ENCODE results near the gene RAB11FIP2.

RAB11FIP2 gene

GRCh38 chr10:118002581-118002980, 44.2 kb downstream of the RAB11FIP2 start:
- H3K79me1 ChIP-seq (ENCODE audit: low read length): no peaks in the 10 kb centered on the region
- no peak overlapping the region for H3K9ac ChIP-seq (ENCODE audit: low read length)
- no peak overlapping the region for H3K4me2 ChIP-seq (ENCODE audit: low read length)
- H2AK5ac ChIP-seq (ENCODE audit: low read length): no peak overlapping the region
- H3K18ac ChIP-seq (ENCODE audit: low read length): no peak overlapping the region
- no peak overlapping the region for H2BK5ac ChIP-seq (ENCODE audit: low read length)
- no peak overlapping the region for H2BK120ac ChIP-seq (ENCODE audit: low read depth, low read length)
- H3K4ac ChIP-seq (ENCODE audit: low read depth, low read length): no peak overlapping the region
- no peak overlapping the region for H4K5ac ChIP-seq (ENCODE audit: low read length)
- H3K4me1 ChIP-seq (ENCODE audit: control insufficient read depth, low read depth, low read length): no peaks in the 10 kb centered on the region
- H4K8ac ChIP-seq (ENCODE audit: low read depth, low read length): no peak overlapping the region
- H2BK15ac ChIP-seq (replicated peaks; ENCODE audit: low read depth): no peak overlapping the region
- no peak overlapping the region for H3K27ac ChIP-seq (ENCODE audit: low read depth, low read length)
- no CpG with 5 or more reads among the region's 6 CpGs for WGBS (ENCODE audit: extremely low coverage, insufficient coverage, low lambda C conversion rate)
- no peaks in the 10 kb centered on the region for H3K27me3 ChIP-seq (ENCODE audit: insufficient read depth, low read length, poor library complexity)
- no peaks in the 10 kb centered on the region for H3K79me2 ChIP-seq (ENCODE audit: control insufficient read depth, insufficient read depth, low read length)
- peak; percentile 69 for DNase-seq
- no peak overlapping the region for H3K4me3 ChIP-seq (ENCODE audit: low read length)
- no peak overlapping the region for H3K56ac ChIP-seq (ENCODE audit: low read length)
- no peaks in the 10 kb centered on the region for H3K36me3 ChIP-seq (ENCODE audit: control insufficient read depth, insufficient read depth, low read length)
- no peak overlapping the region for H3K23ac ChIP-seq (ENCODE audit: low read length)

GRCh38 chr10:117997673-117998072, 49.1 kb downstream of the RAB11FIP2 start:
- Histone ChIP-seq H4K5ac (ENCODE audit: low read length) (no peak overlapping the region), H3K36me3 (ENCODE audit: control insufficient read depth, insufficient read depth, low read length) (no peaks in the 10 kb centered on the region), H3K23ac (ENCODE audit: low read length) (no peak overlapping the region), H3K4ac (ENCODE audit: low read depth, low read length) (no peak overlapping the region), H2BK15ac (replicated peaks; ENCODE audit: low read depth) (no peak overlapping the region), H3K4me3 (ENCODE audit: low read length) (no peak overlapping the region), H3K4me2 (ENCODE audit: low read length) (no peak overlapping the region), H3K4me1 (ENCODE audit: control insufficient read depth, low read depth, low read length) (no peaks in the 10 kb centered on the region), H3K79me1 (ENCODE audit: low read length) (no peaks in the 10 kb centered on the region), H3K18ac (ENCODE audit: low read length) (no peak overlapping the region), H3K27ac (ENCODE audit: low read depth, low read length) (no peak overlapping the region), H2BK5ac (ENCODE audit: low read length) (no peak overlapping the region), H2AK5ac (ENCODE audit: low read length) (no peak overlapping the region), H4K8ac (ENCODE audit: low read depth, low read length) (no peak overlapping the region), H3K9ac (ENCODE audit: low read length) (no peak overlapping the region), H3K79me2 (ENCODE audit: control insufficient read depth, insufficient read depth, low read length) (no peaks in the 10 kb centered on the region), H3K27me3 (ENCODE audit: insufficient read depth, low read length, poor library complexity) (no peaks in the 10 kb centered on the region), H3K56ac (ENCODE audit: low read length) (no peak overlapping the region), H2BK120ac (ENCODE audit: low read depth, low read length) (no peak overlapping the region)
- no peak for DNase-seq
- WGBS (ENCODE audit: extremely low coverage, insufficient coverage, low lambda C conversion rate): no CpG with 5 or more reads among the region's 1 CpG

- Histone ChIP-seq H3K79me1 (ENCODE audit: low read length) (no peaks in the 10 kb centered on the region), H3K27ac (ENCODE audit: low read depth, low read length) (no peak overlapping the region), H3K4me2 (ENCODE audit: low read length) (no peak overlapping the region), H2AK5ac (ENCODE audit: low read length) (no peak overlapping the region), H3K23ac (ENCODE audit: low read length) (no peak overlapping the region), H4K8ac (ENCODE audit: low read depth, low read length) (no peak overlapping the region), H3K9ac (ENCODE audit: low read length) (no peak overlapping the region), H3K4me1 (ENCODE audit: control insufficient read depth, low read depth, low read length) (no peaks in the 10 kb centered on the region), H3K36me3 (ENCODE audit: control insufficient read depth, insufficient read depth, low read length) (no peaks in the 10 kb centered on the region), H4K5ac (ENCODE audit: low read length) (no peak overlapping the region), H3K4me3 (ENCODE audit: low read length) (no peak overlapping the region), H2BK15ac (replicated peaks; ENCODE audit: low read depth) (no peak overlapping the region), H3K27me3 (ENCODE audit: insufficient read depth, low read length, poor library complexity) (no peaks in the 10 kb centered on the region), H2BK5ac (ENCODE audit: low read length) (no peak overlapping the region), H3K79me2 (ENCODE audit: control insufficient read depth, insufficient read depth, low read length) (no peaks in the 10 kb centered on the region), H2BK120ac (ENCODE audit: low read depth, low read length) (no peak overlapping the region), H3K18ac (ENCODE audit: low read length) (no peak overlapping the region), H3K56ac (ENCODE audit: low read length) (no peak overlapping the region), H3K4ac (ENCODE audit: low read depth, low read length) (no peak overlapping the region)
- DNase-seq: no peak
- WGBS (ENCODE audit: extremely low coverage, insufficient coverage, low lambda C conversion rate): no CpG with 5 or more reads among the region's 1 CpG
Observed at GRCh38 chr10:117996709-117997108, 50.0 kb downstream of the RAB11FIP2 start.

- no peak overlapping the region for H3K4me2 ChIP-seq (ENCODE audit: low read length)
- H3K56ac ChIP-seq (ENCODE audit: low read length): no peak overlapping the region
- H3K23ac ChIP-seq (ENCODE audit: low read length): no peak overlapping the region
- H3K4me3 ChIP-seq (ENCODE audit: low read length): no peak overlapping the region
- no peak overlapping the region for H2AK5ac ChIP-seq (ENCODE audit: low read length)
- no peak overlapping the region for H4K5ac ChIP-seq (ENCODE audit: low read length)
- no peak overlapping the region for H3K18ac ChIP-seq (ENCODE audit: low read length)
- H3K36me3 ChIP-seq (ENCODE audit: control insufficient read depth, insufficient read depth, low read length): no peaks in the 10 kb centered on the region
- no peak overlapping the region for H3K9ac ChIP-seq (ENCODE audit: low read length)
- H2BK120ac ChIP-seq (ENCODE audit: low read depth, low read length): no peak overlapping the region
- H3K4ac ChIP-seq (ENCODE audit: low read depth, low read length): no peak overlapping the region
- no peak overlapping the region for H2BK5ac ChIP-seq (ENCODE audit: low read length)
- H2BK15ac ChIP-seq (replicated peaks; ENCODE audit: low read depth): no peak overlapping the region
- no peaks in the 10 kb centered on the region for H3K79me1 ChIP-seq (ENCODE audit: low read length)
- H3K4me1 ChIP-seq (ENCODE audit: control insufficient read depth, low read depth, low read length): no peaks in the 10 kb centered on the region
- H4K8ac ChIP-seq (ENCODE audit: low read depth, low read length): no peak overlapping the region
- DNase-seq: no peak
- H3K79me2 ChIP-seq (ENCODE audit: control insufficient read depth, insufficient read depth, low read length): no peaks in the 10 kb centered on the region
- no peak overlapping the region for H3K27ac ChIP-seq (ENCODE audit: low read depth, low read length)
- H3K27me3 ChIP-seq (ENCODE audit: insufficient read depth, low read length, poor library complexity): no peaks in the 10 kb centered on the region
- WGBS (ENCODE audit: extremely low coverage, insufficient coverage, low lambda C conversion rate): no CpG with 5 or more reads among the region's 2 CpGs
Observed at GRCh38 chr10:117994771-117995170, 52.0 kb downstream of the RAB11FIP2 start.

GRCh38 chr10:117993166-117993565, 53.6 kb downstream of the RAB11FIP2 start:
- no peaks in the 10 kb centered on the region for H3K79me1 ChIP-seq (ENCODE audit: low read length)
- no CpG with 5 or more reads among the region's 4 CpGs for WGBS (ENCODE audit: extremely low coverage, insufficient coverage, low lambda C conversion rate)
- no peak overlapping the region for H3K27ac ChIP-seq (ENCODE audit: low read depth, low read length)
- H3K4me1 ChIP-seq (ENCODE audit: control insufficient read depth, low read depth, low read length): no peaks in the 10 kb centered on the region
- H3K23ac ChIP-seq (ENCODE audit: low read length): no peak overlapping the region
- no peaks in the 10 kb centered on the region for H3K79me2 ChIP-seq (ENCODE audit: control insufficient read depth, insufficient read depth, low read length)
- H3K36me3 ChIP-seq (ENCODE audit: control insufficient read depth, insufficient read depth, low read length): no peaks in the 10 kb centered on the region
- DNase-seq: no peak
- H2BK5ac ChIP-seq (ENCODE audit: low read length): no peak overlapping the region
- no peaks in the 10 kb centered on the region for H3K27me3 ChIP-seq (ENCODE audit: insufficient read depth, low read length, poor library complexity)
- no peak overlapping the region for H3K4me2 ChIP-seq (ENCODE audit: low read length)
- H3K4ac ChIP-seq (ENCODE audit: low read depth, low read length): no peak overlapping the region
- no peak overlapping the region for H2BK120ac ChIP-seq (ENCODE audit: low read depth, low read length)
- no peak overlapping the region for H3K4me3 ChIP-seq (ENCODE audit: low read length)
- no peak overlapping the region for H3K56ac ChIP-seq (ENCODE audit: low read length)
- H4K8ac ChIP-seq (ENCODE audit: low read depth, low read length): no peak overlapping the region
- H2AK5ac ChIP-seq (ENCODE audit: low read length): no peak overlapping the region
- no peak overlapping the region for H3K18ac ChIP-seq (ENCODE audit: low read length)
- H3K9ac ChIP-seq (ENCODE audit: low read length): no peak overlapping the region
- no peak overlapping the region for H4K5ac ChIP-seq (ENCODE audit: low read length)
- H2BK15ac ChIP-seq (replicated peaks; ENCODE audit: low read depth): no peak overlapping the region

- Histone ChIP-seq H3K36me3 (ENCODE audit: control insufficient read depth, insufficient read depth, low read length) (no peaks in the 10 kb centered on the region), H3K4ac (ENCODE audit: low read depth, low read length) (no peak overlapping the region), H4K8ac (ENCODE audit: low read depth, low read length) (no peak overlapping the region), H3K79me1 (ENCODE audit: low read length) (no peaks in the 10 kb centered on the region), H3K79me2 (ENCODE audit: control insufficient read depth, insufficient read depth, low read length) (no peaks in the 10 kb centered on the region), H3K4me2 (ENCODE audit: low read length) (no peak overlapping the region), H3K23ac (ENCODE audit: low read length) (no peak overlapping the region), H2BK5ac (ENCODE audit: low read length) (no peak overlapping the region), H3K4me3 (ENCODE audit: low read length) (no peak overlapping the region), H3K18ac (ENCODE audit: low read length) (no peak overlapping the region), H4K5ac (ENCODE audit: low read length) (no peak overlapping the region), H3K9ac (ENCODE audit: low read length) (no peak overlapping the region), H2BK15ac (replicated peaks; ENCODE audit: low read depth) (no peak overlapping the region), H3K4me1 (ENCODE audit: control insufficient read depth, low read depth, low read length) (no peaks in the 10 kb centered on the region), H2BK120ac (ENCODE audit: low read depth, low read length) (no peak overlapping the region), H3K56ac (ENCODE audit: low read length) (no peak overlapping the region), H3K27me3 (ENCODE audit: insufficient read depth, low read length, poor library complexity) (no peaks in the 10 kb centered on the region), H2AK5ac (ENCODE audit: low read length) (no peak overlapping the region), H3K27ac (ENCODE audit: low read depth, low read length) (no peak overlapping the region)
- no CpG with 5 or more reads among the region's 8 CpGs for WGBS (ENCODE audit: extremely low coverage, insufficient coverage, low lambda C conversion rate)
- DNase-seq: no peak
Observed at GRCh38 chr10:117991701-117992100, 55.0 kb downstream of the RAB11FIP2 start.

Data from mesendoderm (in vitro differentiated cells).